Endothelial cell of umbilical vein (primary cell): ENCODE measurements around the gene DUSP22.

Experiments
- CTCF ChIP-seq, 2 donors: IDR thresholded peaks; 1 replicate in 1 of 2; 2 replicates in 1 of 2; pipeline ENCODE4 v1.5.1; 2011; ENCODE audit warnings: low read length in 2 of 2, mild to moderate bottlenecking in 2 of 2, moderate library complexity in 2 of 2, control low read depth in 1 of 2, inconsistent platforms in 1 of 2, low read depth in 1 of 2; ENCODE audit not compliant: insufficient read depth in 1 of 2; ENCODE audit errors: extremely low read depth in 1 of 2
- EZH2 ChIP-seq: IDR thresholded peaks from 2 replicates; pipeline ENCODE4 v1.6.1; 2012; ENCODE audit warnings: borderline replicate concordance, low read depth, mild to moderate bottlenecking, moderate library complexity, low read length, inconsistent platforms; ENCODE audit not compliant: severe bottlenecking
- POLR2A ChIP-seq: IDR thresholded peaks from 2 replicates; pipeline ENCODE4 v1.6.1; 2012; ENCODE audit warnings: low read depth, mild to moderate bottlenecking, control low read depth, low read length
- POLR2AphosphoS5 ChIP-seq: IDR thresholded peaks from 2 replicates; pipeline ENCODE4 v1.6.1; 2012; ENCODE audit warnings: low read depth, mild to moderate bottlenecking, control low read depth, low read length, moderate library complexity; ENCODE audit not compliant: insufficient read depth
- TF ChIP-seq, protein P1 (sequence below): IDR thresholded peaks from 2 replicates; pipeline ENCODE4 v1.6.1; 2011; ENCODE audit not compliant: insufficient read depth, insufficient read length

- TF ChIP-seq CTCF (IDR thresholded peaks at IDR 0.05; ENCODE audit: extremely low read depth in 1 of 2, insufficient read depth in 1 of 2, low read depth in 1 of 2, low read length in 2 of 2) = no peak
- no peak for TF ChIP-seq POLR2A
- TF ChIP-seq POLR2AphosphoS5 = no peak
- TF ChIP-seq, protein P1, sequence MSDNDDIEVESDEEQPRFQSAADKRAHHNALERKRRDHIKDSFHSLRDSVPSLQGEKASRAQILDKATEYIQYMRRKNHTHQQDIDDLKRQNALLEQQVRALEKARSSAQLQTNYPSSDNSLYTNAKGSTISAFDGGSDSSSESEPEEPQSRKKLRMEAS = no peak
- no peak for TF ChIP-seq EZH2
Observed at GRCh38 chr6:301526-301925, 9.2 kb downstream of the DUSP22 start.
